Psoas muscle (tissue), 8 donors: ENCODE data around the gene GRIP1. TPM values are rescaled to one million over a fixed set of nuclear protein-coding genes. Genes with fewer than 3 reads are reported as not detected.

Experiments used
- ATAC-seq, 4 donors: fragments of 200-7000 bp; cut with Tn5 transposase; one replicate each; pipeline ENCODE4 v1.9.1; 2020; ENCODE audit warnings: moderate library complexity in 3 of 4, mild to moderate bottlenecking in 2 of 4
- DNase-seq, 2 donors: peaks; one replicate each; pipeline ENCODE4 v3.0.0-alpha.2; 2020
- H3K27ac ChIP-seq: fragments of 200-600 bp; one replicate; pipeline ENCODE4 v1.8.0; 2022
- H3K27me3 ChIP-seq, 3 donors: fragments of 200-600 bp in 1 of 3; one replicate each; pipeline versions ENCODE4 v1.6.1 to v1.8.0; 2013 to 2022; ENCODE audit warnings: low read length in 2 of 3, mild to moderate bottlenecking in 2 of 3, moderate library complexity in 1 of 3; ENCODE audit not compliant: insufficient read depth in 3 of 3
- H3K36me3 ChIP-seq, 2 donors: fragments of 200-600 bp in 1 of 2; one replicate each; pipeline versions ENCODE4 v1.6.1 to v1.8.0; 2013 to 2022; ENCODE audit warnings: low read depth in 1 of 2, mild to moderate bottlenecking in 1 of 2, moderate library complexity in 1 of 2; ENCODE audit not compliant: insufficient read depth in 1 of 2
- H3K4me1 ChIP-seq: fragments of 200-600 bp; one replicate; pipeline ENCODE4 v1.8.0; 2022
- H3K4me3 ChIP-seq: fragments of 200-600 bp; one replicate; pipeline ENCODE4 v1.8.0; 2022; ENCODE audit warnings: mild to moderate bottlenecking
- H3K9me3 ChIP-seq: fragments of 200-600 bp; one replicate; pipeline ENCODE4 v1.8.0; 2022
- CTCF ChIP-seq: fragments of 200-600 bp; IDR thresholded peaks from one replicate; pipeline ENCODE4 v1.8.0; 2022; ENCODE audit warnings: antibody characterized with exemption
- WGBS, 3 donors: extraction: QIAGEN DNeasy Blood & Tissue Kit; methylation state at CpG; one replicate each; pipeline versions ENCODE4 v1.1.6 to v1.1.7; 2013; 5-methylcytosine and 5-hydroxymethylcytosine counted together
- intact Hi-C, 2 donors: fragments of 100-400 bp; cut with DNase I; formaldehyde crosslinking; loops; one replicate each; pipeline versions ENCODE4 v1.11.0 to v1.14.2; 2022
- polyA plus RNA-seq, 3 donors: library from polyadenylated mRNA; stranded (reverse); fragments of 200-250 nt; gene quantifications; one replicate each; pipeline ENCODE4 v1.2.3, GENCODE V29; 2013
- total RNA-seq, 4 donors: library from RNA; stranded (reverse); fragmentation: NEBNext Ultra II Directional in 2 of 4; extraction: Animal tissue kit (Norgen Biotek cat#: 25700) in 2 of 4; gene quantifications; one replicate each; pipeline versions ENCODE4 v1.2.1 to v1.2.4, GENCODE V29; 2021 to 2023
- donor health status: healthy with polysubstance abuse.
- donor health status: DM: no; HTN: no; CAD: no; lungs with moderate emphysema.
- donor health status: Bipolar disorder and iron deficiency.
- donor health status: healthy.
- donor health status: DM: yes; HTN: yes; CAD: no.
- donor health status: DM: no; HTN: no; CAD: no.
- donor health status: DM: no; HTN: no; CAD: no.
- donor health status: DM: yes; HTN: yes; CAD: no.

The GRIP1 gene
- total and polyA plus RNA-seq, 7 donors: 0.05 to 4.1 (median 1.6) TPM

GRCh38 chr12:66571361-66571915 is 107.4 kb downstream of the GRIP1 start:
- no peak for DNase-seq

GRCh38 chr12:66563220-66563619 is 115.7 kb downstream of the GRIP1 start:
- ATAC-seq: no peak
- H3K36me3 ChIP-seq: no peaks in the 10 kb centered on the region
- H3K27me3 ChIP-seq: no peaks in the 10 kb centered on the region
- no peak overlapping the region for H3K4me3 ChIP-seq
- intact Hi-C loops: no loop called here
- TF ChIP-seq CTCF: no peak
- H3K9me3 ChIP-seq: peaks cover 14% of the 10 kb centered on the region
- H3K27ac ChIP-seq: no peak overlapping the region
- DNase-seq: no peak
- H3K4me1 ChIP-seq: no peaks in the 10 kb centered on the region

More at GRCh38 chr12:66571361-66571915, 107.4 kb downstream of the GRIP1 start:
- H3K4me1 ChIP-seq: no peaks in the 10 kb centered on the region
- H3K36me3 ChIP-seq: no peaks in the 10 kb centered on the region
- no peaks in the 10 kb centered on the region for H3K27me3 ChIP-seq
- intact Hi-C loops: no loop called here
- no peak for TF ChIP-seq CTCF
- ATAC-seq: no peak
- no peak overlapping the region for H3K27ac ChIP-seq
- 69 to 92% (median 80%) methylated on average over 1 of the region's 1 CpG for WGBS, 3 donors
- no peaks in the 10 kb centered on the region for H3K9me3 ChIP-seq
- H3K4me3 ChIP-seq: no peak overlapping the region

GRCh38 chr12:66555113-66555512 is 123.8 kb downstream of the GRIP1 start:
- Histone ChIP-seq H3K36me3 (no peaks in the 10 kb centered on the region), H3K4me1 (no peaks in the 10 kb centered on the region), H3K9me3 (peaks cover 7% of the 10 kb centered on the region), H3K4me3 (no peak overlapping the region), H3K27me3 (no peaks in the 10 kb centered on the region), H3K27ac (no peak overlapping the region)
- WGBS, 3 donors: 87 to 92% (median 89%) methylated on average over 3 of the region's 3 CpGs
- TF ChIP-seq CTCF: no peak
- no peak for ATAC-seq
- intact Hi-C loops: no loop called here
- no peak for DNase-seq

- H3K4me3 ChIP-seq: no peak overlapping the region
- intact Hi-C loops: no loop called here
- TF ChIP-seq CTCF: no peak
- no peak for DNase-seq
- H3K9me3 ChIP-seq: peaks cover 4% of the 10 kb centered on the region
- H3K36me3 ChIP-seq: no peaks in the 10 kb centered on the region
- no peak overlapping the region for H3K27ac ChIP-seq
- H3K27me3 ChIP-seq: no peaks in the 10 kb centered on the region
- H3K4me1 ChIP-seq: no peaks in the 10 kb centered on the region
- no peak for ATAC-seq
These were observed 126.2 kb downstream of the GRIP1 start for GRCh38 chr12:66552716-66553115.

- no peaks in the 10 kb centered on the region for H3K4me1 ChIP-seq
- no peaks in the 10 kb centered on the region for H3K36me3 ChIP-seq
- ATAC-seq (no peak), DNase-seq (no peak)
- WGBS, 3 donors: 83 to 88% (median 88%) methylated on average over 5 of the region's 5 CpGs
- intact Hi-C loops: no loop called here
- H3K9me3 ChIP-seq: peaks cover 1% of the 10 kb centered on the region
- no peak overlapping the region for H3K4me3 ChIP-seq
- no peak for TF ChIP-seq CTCF
- no peak overlapping the region for H3K27ac ChIP-seq
- no peaks in the 10 kb centered on the region for H3K27me3 ChIP-seq
These were observed 128.2 kb downstream of the GRIP1 start for GRCh38 chr12:66550626-66551025.
